ENCODE data around the gene BAZ2B. TPM values are rescaled to one million over a fixed set of nuclear protein-coding genes. Genes with fewer than 3 reads are reported as not detected.

BAZ2B gene
- total and polyA plus RNA-seq, 9 of the 15 experiments (the other 6 are each of a cell fraction or from before 2014, with no cell fraction given): 7.5 to 38.6 (median 19.8) TPM

- no peaks in the 10 kb centered on the region for H3K27me3 ChIP-seq (ENCODE audit: control insufficient read depth in 2 of 2, insufficient read depth in 2 of 2, low read length in 2 of 2)
- H2AFZ ChIP-seq (ENCODE audit: low read depth, low read length): no peak overlapping the region
- no peak overlapping the region for H3K4me2 ChIP-seq (ENCODE audit: insufficient read depth, low read length)
- POLR2A ChIA-PET: interaction anchor here (2.1 to 3.7 kb wide), 2 partner anchors 13 to 104 kb away, joined by 9 to 13 read pairs; partner anchors contain the start of gene MARCHF7
- H3K4me3 ChIP-seq: no peak overlapping the region
- H3K36me3 ChIP-seq (ENCODE audit: control insufficient read depth, insufficient read depth, low read length): no peaks in the 10 kb centered on the region
- in situ Hi-C loops (cut with MboI): no loop called here
- H3K9me3 ChIP-seq (replicated peaks; ENCODE audit: control insufficient read depth, insufficient read depth, low read depth, low read length): no peaks in the 10 kb centered on the region
- no peak overlapping the region for H3K9ac ChIP-seq (ENCODE audit: insufficient read depth in 1 of 2, low read depth in 2 of 2, low read length in 2 of 2)
- H3K27ac ChIP-seq (ENCODE audit: extremely low read depth, low read depth, low read length): no peak overlapping the region
- BruUV-seq (replicated peaks): no TSS peak
- no peak for ATAC-seq
- CTCF ChIA-PET (ENCODE audit: low intra/inter-chr PET ratio): no interaction called here
- FAIRE-seq: no peak
- peaks cover 0 to 14% of the 10 kb centered on the region in 2 experiments; a peak in 3 of 5 replicates for H3K4me1 ChIP-seq (replicated peaks in 1 of 2; ENCODE audit: control insufficient read depth in 2 of 2, insufficient read depth in 2 of 2, low read length in 2 of 2)
- H4K20me1 ChIP-seq (replicated peaks; ENCODE audit: control insufficient read depth, insufficient read depth, low read length): no peaks in the 10 kb centered on the region
- 94% methylated on average over 6 of the region's 6 CpGs for WGBS (ENCODE audit: insufficient coverage, low coverage, missing lambda C conversion rate)
- intact Hi-C loops (cut with micrococcal nuclease): no loop called here
- peaks cover 48% of the 10 kb centered on the region for H3K79me2 ChIP-seq (ENCODE audit: control insufficient read depth, insufficient read depth, low read length)
- DNase-seq (ENCODE audit: extremely low read depth in 1 of 4, low spot score in 3 of 4): no peak
- H3K9me1 ChIP-seq (ENCODE audit: control insufficient read depth, insufficient read depth, low read length): no peaks in the 10 kb centered on the region
- TF ChIP-seq ZNF197 (CRISPR knock-in tag; IDR thresholded peaks at IDR 0.05; ENCODE audit: low read depth) (no peak), MCM7 (IDR thresholded peaks at IDR 0.05) (no peak), EHMT2 (IDR thresholded peaks at IDR 0.05) (no peak), ELF1 (tag; IDR thresholded peaks at IDR 0.05) (no peak), MIER1 (IDR thresholded peaks at IDR 0.05; ENCODE audit: low read depth) (no peak), SMAD1 (IDR thresholded peaks at IDR 0.05; ENCODE audit: low read depth, low read length, partially characterized antibody) (no peak), THRA (IDR thresholded peaks at IDR 0.05) (no peak)
- TF ChIP-seq, protein P1, sequence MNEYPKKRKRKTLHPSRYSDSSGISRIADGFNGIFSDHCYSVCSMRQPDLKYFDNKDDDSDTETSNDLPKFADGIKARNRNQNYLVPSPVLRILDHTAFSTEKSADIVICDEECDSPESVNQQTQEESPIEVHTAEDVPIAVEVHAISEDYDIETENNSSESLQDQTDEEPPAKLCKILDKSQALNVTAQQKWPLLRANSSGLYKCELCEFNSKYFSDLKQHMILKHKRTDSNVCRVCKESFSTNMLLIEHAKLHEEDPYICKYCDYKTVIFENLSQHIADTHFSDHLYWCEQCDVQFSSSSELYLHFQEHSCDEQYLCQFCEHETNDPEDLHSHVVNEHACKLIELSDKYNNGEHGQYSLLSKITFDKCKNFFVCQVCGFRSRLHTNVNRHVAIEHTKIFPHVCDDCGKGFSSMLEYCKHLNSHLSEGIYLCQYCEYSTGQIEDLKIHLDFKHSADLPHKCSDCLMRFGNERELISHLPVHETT (CRISPR knock-in tag; conservative IDR thresholded peaks at IDR 0.05 in 1 of 2, IDR thresholded peaks at IDR 0.05 in 1 of 2): no peak
- TF ChIP-seq, protein P2, sequence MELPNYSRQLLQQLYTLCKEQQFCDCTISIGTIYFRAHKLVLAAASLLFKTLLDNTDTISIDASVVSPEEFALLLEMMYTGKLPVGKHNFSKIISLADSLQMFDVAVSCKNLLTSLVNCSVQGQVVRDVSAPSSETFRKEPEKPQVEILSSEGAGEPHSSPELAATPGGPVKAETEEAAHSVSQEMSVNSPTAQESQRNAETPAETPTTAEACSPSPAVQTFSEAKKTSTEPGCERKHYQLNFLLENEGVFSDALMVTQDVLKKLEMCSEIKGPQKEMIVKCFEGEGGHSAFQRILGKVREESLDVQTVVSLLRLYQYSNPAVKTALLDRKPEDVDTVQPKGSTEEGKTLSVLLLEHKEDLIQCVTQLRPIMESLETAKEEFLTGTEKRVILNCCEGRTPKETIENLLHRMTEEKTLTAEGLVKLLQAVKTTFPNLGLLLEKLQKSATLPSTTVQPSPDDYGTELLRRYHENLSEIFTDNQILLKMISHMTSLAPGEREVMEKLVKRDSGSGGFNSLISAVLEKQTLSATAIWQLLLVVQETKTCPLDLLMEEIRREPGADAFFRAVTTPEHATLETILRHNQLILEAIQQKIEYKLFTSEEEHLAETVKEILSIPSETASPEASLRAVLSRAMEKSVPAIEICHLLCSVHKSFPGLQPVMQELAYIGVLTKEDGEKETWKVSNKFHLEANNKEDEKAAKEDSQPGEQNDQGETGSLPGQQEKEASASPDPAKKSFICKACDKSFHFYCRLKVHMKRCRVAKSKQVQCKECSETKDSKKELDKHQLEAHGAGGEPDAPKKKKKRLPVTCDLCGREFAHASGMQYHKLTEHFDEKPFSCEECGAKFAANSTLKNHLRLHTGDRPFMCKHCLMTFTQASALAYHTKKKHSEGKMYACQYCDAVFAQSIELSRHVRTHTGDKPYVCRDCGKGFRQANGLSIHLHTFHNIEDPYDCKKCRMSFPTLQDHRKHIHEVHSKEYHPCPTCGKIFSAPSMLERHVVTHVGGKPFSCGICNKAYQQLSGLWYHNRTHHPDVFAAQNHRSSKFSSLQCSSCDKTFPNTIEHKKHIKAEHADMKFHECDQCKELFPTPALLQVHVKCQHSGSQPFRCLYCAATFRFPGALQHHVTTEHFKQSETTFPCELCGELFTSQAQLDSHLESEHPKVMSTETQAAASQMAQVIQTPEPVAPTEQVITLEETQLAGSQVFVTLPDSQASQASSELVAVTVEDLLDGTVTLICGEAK (IDR thresholded peaks at IDR 0.05): no peak
- TF ChIP-seq, protein P2 (CRISPR knock-in tag; IDR thresholded peaks at IDR 0.05): no peak
Measured at GRCh38 chr2:159608108-159608507, 8.2 kb downstream of the BAZ2B start.

Measured in K562 (cell line).